Stimulated activated CD4-positive, alpha-beta T cell treated with anti-CD3 and anti-CD28 coated beads, TNF-alpha, amount 100 ng/mL, for 24 hours (primary cell): Measurements from ENCODE around the gene ZBTB4.
A peak's percentile ranks its signal among the peaks of the same experiment; 100 is the strongest.

Source experiments
- DNase-seq, 3 experiments: peaks; one replicate each; pipeline ENCODE4 v3.0.0-alpha.2; 2020; ENCODE audit warnings: low read depth in 3 of 3

The ZBTB4 gene

DNA sequence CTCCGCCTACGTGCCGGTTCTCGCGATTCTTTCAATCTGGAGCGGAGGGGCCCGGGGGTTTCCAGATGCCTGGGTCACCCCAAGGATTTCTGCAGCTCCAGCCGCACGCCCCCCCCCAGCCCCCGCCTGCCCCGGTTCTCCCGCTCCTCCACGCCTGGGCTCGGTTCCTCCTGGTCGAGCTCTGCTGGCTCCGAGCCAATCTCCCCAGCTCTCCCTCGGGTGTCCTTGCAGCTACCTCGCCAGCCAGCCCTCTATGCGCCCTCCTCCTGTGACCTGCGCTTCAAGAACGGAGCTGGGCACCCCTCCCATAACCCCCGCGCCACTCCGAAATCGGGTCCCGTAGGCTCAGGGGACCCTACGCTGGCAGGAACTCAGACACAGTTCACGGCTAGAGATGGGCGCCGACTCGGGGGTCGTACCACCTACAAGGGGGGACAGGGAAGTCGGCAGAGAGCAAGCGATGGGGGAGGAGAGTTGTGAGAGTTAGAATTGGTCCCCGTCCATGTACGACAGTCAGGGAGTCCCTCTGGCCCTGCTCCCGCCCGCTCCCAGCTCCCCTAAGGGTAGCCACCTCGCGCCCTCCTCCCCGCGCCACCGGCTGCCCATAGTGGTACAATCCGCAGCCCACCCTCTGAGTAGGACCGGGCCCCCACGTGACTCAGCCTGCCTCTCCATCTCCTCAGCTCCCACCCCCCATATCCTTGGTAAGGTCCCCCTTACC, 39.2 kb downstream of the ZBTB4 start:
- DNase-seq: peak in 1 of 3 experiments; percentile 52

DNA sequence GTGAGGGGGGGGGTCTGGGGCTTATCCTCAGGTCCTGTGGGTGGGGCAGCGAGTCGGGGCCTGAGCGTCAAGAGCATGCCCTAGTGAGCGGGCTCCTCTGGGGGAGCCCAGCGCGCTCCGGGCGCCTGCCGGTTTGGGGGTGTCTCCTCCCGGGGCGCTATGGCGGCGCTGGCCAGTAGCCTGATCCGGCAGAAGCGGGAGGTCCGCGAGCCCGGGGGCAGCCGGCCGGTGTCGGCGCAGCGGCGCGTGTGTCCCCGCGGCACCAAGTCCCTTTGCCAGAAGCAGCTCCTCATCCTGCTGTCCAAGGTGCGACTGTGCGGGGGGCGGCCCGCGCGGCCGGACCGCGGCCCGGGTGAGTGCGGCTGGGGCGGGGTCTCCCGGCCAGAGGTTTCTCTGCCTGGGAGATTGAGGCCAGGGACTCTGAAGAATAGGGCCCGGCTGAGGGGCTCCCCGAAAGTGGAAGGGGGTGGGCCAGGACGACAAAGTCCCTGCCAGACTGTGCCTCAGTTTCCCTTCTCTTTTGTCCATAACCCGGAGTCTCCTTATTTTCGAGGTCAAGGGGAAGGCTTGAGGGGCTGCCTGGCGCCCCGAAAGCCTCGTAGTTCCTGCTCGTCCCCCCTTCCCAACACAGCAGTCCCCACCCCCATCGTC, 39.8 kb downstream of the ZBTB4 start, which contains the start of gene FGF11:
Gene FGF11 (plus strand): TSS at position 51 of the 651 bp plus-strand sequence. CDS start 109 bp downstream, at position 160.
- no peak for DNase-seq

DNA sequence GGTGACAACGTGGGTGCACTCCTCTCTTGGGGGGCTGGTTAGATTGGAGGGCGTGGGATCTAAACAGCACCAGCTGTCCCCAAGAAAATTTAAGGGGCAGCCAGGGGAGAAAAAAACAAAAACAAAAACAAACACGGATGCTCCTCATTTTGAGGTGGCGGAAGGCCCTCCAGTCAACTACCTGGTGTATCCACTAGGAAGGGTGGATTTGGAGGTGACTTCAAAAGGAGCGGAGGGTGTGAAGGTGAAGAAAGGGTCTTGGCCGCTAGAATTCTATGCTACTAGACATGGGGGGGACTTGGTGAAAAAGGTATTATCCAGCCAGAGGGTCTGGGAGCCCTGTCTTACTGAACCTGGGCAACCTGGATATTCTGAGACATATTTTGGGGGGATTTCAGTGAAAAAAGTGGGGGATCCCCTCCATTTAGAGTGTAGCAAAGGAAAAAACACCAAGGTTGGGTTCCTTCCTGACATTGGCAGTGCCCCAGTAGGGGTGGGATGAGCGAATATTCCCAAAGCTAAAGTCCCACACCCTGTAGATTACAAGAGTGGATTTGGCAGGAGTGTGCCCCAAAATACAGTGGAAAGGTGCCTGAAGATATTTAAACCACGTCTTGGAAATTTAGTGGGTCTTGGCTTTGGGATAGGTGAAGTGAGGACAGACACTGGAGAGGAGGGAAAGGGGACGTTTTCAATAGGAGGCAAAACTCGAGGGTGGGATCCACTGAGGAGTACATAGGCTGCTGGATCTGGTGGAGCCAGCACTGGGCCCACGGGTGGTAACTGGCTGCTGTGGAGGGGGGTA, 40.6 kb downstream of the ZBTB4 start:
- no peak for DNase-seq

DNA sequence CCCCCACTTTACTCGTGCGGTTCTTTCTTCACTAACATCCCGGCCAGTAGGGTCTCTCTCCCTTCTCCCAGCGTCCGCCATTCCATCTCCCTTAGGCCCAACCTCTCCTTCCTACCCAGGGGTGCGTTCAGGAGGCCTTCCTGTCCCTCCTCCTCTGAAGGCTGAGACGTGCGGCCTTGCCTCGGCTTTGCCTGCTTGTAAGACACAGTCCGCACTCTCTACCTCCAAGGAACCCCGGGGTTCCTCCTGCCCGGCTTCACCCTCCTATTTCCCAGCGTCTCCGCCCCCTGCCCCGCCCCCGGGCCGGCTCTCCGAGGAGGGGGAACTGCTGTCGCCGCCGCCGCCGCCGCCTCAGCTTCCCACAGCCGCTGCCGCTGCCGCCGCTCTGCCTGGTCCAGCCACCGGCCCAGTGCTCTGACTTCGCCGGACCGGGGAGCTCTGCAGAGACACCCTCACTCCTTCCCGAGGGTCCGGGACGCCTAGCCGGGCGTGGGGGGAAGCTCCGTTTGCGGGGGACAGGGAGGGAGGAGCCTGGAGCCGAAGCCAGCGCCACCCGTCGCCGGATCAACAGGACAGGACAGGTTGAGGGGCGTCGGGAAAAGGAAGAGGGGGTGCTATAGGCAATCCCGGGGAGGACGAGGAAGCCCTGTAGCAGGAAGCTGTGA, 41.3 kb downstream of the ZBTB4 start:
- DNase-seq: peak in 2 of 3 experiments; percentile 36 to 77

DNA sequence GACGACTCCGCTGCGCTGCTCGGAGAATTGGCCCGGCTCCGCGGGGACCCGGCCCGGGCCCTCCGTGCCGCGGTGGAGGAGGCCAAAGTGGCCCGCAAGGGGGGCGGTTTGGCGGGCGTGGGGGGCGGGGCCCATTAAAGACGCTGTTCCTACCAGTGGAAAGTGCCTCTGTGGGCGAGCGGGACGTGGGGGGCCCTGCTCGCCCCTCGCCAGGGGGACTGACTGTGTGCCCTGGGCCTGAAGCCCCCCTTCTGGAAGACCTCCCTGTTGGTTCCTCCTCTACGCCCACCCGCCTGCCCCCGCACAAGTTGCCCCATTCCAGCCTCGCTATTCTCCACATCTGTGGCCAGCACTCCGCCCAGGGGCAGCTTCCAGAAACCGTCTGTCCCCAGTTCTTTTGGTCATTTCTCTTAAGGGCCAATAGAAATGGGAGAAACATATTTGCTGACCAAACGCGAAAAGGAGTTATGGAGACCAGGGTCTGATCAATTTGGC, 42.0 kb downstream of the ZBTB4 start:
- DNase-seq: no peak

DNA sequence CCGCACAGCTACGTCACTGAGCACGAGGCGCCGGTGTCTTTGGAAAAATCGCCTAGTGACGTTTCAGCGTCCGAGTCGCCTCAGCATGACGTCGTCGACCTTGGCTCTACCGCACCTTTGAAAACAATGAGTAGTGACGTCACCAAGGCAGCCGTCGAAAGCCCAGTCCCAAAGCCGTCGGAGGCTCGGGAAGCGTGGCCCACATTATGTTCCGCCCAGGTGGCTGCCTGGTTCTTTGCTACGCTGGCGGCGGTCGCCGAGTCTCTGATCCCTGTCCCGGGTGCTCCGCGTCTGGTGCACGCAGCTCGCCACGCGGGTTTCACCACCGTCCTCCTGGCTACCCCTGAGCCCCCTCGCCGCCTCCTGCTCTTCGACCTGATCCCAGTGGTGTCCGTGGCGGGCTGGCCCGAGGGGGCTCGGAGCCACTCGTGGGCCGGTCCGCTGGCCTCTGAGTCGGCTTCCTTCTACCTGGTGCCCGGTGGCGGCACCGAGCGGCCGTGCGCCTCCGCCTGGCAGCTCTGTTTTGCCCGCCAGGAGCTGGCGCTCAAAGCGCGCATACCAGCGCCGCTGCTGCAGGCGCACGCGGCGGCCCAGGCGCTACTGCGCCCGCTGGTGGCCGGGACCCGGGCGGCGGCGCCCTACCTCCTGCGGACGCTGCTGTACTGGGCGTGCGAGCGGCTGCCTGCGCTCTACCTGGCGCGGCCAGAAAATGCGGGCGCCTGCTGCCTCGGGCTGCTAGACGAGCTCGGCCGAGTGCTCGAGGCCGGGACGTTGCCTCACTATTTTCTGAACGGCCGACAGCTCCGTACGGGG, 42.7 kb downstream of the ZBTB4 start:
- DNase-seq: peak; percentile 49 to 80 (median 56)

DNA sequence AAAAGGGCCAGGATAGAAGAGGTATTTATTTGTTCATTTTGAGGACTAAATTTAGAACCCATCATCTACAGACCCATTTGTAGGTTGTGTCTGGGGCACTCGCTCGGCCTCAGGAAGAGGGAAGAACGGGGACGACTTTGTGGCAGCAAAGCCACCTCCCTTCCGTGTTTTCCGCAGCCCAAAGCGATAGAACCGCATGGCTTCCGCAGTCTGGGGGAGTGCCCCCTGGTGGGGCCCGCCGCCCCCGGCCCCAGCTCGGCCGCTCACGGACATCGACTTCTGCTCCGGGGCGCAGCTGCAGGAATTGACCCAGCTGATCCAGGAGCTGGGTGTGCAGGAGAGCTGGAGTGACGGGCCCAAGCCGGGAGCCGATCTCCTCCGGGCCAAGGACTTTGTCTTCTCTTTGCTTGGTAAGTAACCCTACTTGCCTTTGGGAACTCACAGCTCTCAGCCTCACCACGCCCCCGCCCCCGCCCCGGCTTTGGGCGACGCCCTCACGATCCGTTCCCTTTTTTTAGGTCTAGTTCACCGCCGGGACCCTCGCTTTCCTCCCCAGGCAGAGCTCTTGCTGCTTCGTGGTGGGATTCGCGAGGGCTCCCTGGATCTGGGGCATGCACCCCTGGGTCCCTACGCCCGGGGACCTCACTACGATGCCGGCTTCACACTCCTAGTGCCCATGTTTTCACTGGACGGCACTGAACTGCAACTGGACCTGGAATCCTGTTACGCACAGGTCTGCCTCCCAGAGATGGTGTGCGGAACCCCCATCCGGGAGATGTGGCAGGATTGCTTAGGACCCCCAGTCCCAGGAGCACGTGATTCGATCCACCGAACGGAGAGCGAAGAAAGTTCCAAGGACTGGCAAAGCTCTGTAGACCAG, 43.5 kb downstream of the ZBTB4 start:
- peak in 2 of 3 experiments; percentile 24 to 62 for DNase-seq

DNA sequence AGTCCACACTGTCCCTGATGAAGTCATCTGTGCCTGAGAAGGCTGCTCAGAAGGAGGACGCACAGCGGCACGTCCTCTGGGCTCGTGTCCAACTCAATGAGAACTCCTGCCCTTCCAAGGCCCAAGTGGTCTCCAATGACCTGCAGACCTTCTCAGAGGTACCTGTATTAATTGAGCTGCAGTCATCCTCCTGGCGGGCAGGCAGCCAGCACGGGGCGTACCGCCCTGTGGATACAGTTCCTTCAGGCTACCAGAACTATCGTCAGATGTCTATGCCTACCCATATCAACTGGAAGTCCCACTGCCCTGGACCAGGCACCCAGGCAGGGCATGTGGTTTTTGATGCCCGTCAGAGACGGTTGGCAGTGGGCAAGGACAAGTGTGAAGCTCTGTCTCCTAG, 47.1 kb downstream of the ZBTB4 start:
- no peak for DNase-seq

DNA sequence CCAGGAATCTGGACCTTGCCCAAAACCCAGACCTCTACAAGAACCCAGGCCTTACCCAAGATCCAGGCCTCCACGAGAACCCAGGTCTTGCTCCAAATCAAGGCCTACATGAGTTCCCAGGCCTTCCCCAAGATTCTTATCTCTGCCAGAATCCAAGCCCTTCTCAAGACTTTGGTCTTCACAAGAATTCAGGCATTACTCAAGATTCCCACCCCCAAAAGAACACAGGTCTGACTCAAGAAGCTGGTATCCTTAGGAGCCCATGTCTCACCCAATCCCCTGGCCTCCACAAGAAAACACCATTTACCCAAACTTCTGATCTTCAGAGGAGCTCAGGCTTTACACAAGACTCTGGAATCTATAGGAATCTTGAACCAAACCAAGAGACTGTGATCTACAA, 48.2 kb downstream of the ZBTB4 start:
- no peak for DNase-seq

DNA sequence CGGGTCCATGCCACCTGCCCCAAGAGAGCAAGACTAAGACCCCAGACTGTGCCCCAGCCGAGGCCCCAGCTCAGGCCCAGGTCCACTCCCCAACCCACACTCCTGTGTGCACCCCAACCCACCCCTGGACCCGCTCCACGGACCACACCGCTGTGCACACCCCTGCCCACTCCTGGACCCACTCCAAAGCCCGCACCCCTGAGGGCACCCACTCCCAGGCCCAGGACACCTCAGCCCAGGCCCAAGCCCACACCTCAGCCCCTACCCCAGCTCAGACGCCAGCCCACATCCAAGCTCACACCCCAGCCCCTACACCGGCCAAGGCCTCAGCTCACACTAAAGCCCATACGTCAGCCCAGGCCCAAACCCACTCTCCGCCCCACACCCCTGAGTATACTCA, 49.7 kb downstream of the ZBTB4 start:
- DNase-seq: no peak

DNA sequence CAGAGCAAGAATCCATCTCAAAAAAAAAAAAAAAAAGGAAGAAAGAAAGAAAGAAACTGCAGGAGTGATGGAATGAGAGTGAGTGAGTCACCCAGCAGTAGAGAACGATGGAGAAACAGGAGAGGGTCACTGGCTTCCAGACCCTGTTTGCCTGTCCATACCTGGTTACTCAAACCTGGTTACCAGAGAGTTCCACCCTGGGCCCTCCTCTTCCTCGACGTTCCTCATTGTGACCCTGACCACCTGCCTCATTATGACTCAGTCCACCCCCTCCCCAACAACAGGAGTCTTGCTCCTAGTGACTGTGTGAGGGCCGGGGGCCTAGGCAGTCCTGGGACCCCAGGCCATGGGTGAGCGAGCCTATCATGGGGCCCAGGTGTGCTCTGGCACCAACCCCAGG, 50.9 kb downstream of the ZBTB4 start, which contains the start of gene SPEM3:
Gene SPEM3 (plus strand): TSS at position 301 of the 400 bp plus-strand sequence. CDS start 46 bp downstream, at position 347.
- DNase-seq: no peak

DNA sequence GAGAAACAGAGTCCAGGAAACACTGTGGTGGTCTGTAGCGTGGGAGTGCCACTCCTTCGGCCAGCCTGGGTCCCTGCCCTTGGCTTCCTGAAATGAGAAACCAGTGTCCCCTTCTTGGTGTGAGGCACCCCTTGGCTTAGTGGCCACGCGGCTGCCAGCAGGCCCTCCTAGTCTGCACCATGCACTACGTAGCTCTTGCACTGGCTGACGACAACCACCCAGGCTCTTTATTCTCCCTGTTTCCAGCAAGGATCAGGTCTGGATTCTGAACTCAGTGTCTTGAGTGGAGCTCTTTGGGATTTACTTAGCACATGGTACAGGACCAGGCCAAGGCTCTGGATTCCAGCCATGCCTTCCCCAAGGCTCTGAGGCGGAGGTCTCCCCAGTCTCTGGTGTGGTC, 51.9 kb downstream of the ZBTB4 start:
- no peak for DNase-seq

DNA sequence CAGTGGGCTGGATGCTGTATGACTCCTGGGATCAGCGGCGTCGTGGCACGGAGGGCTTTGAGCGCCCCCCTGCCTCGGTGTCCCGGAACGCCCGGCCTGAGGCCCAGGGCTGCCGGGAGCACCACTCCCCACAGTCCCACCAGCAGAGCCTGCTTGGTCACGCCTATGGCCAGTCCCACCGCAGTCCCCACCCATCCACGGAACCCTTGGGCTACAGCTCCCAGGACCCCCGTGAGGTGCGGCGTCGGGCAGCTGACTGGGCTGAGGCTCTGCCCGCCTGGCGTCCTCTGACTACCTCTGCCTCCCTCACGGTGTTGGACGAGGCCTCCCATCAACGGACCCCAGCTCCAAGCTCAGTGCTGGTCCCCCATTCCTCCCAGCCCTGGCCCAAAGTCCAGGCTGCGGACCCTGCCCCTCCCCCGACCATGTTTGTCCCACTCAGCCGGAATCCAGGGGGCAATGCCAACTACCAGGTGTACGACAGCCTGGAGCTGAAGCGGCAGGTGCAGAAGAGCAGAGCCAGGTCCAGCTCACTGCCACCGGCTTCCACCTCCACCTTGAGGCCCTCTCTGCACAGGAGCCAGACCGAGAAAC, 52.4 kb downstream of the ZBTB4 start:
- DNase-seq: no peak

DNA sequence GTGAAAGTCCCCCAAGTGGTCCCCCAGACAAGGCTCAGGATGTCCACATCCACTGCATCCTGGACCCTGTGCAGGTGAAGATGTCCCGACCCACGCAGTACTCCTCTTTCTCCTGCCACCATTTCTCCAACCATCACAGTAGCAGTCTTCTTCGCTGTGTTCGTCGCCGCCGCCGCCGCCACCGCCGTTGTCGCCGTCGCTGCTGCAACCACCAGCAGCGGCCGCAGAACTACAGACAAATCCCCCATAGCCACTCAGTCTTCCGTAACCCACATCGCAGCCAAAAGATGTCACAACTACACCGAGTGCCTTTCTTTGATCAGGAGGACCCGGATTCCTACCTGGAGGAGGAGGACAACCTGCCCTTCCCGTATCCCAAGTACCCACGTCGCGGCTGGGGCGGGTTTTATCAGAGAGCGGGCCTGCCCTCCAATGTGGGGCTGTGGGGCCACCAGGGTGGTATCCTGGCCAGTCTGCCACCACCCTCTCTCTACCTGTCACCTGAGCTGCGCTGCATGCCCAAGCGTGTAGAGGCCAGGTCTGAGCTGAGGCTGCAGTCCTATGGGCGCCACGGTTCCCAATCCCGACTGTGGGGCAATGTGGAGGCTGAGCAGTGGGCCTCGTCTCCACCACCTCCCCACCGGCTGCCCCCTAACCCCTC, 53.1 kb downstream of the ZBTB4 start:
- DNase-seq: no peak

DNA sequence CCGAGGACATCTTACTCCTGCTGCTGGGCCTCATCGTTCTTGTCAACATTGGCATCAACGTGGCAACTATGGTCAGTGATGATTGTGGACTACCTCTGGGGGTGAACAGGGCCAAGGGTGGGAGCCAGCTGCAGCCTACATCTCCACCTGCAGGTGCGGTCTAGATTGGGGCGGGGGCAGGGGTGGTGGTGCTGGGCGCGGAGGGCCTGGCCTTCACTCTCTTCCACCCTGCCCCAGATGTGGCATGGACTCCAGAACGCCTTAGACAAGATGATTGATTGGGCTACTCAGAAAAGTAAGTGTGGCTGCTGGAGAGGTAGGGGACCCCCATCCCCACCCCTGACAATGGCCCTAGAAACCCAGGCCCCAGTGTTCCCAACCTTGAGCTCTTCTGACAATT, 53.7 kb downstream of the ZBTB4 start:
- no peak for DNase-seq

DNA sequence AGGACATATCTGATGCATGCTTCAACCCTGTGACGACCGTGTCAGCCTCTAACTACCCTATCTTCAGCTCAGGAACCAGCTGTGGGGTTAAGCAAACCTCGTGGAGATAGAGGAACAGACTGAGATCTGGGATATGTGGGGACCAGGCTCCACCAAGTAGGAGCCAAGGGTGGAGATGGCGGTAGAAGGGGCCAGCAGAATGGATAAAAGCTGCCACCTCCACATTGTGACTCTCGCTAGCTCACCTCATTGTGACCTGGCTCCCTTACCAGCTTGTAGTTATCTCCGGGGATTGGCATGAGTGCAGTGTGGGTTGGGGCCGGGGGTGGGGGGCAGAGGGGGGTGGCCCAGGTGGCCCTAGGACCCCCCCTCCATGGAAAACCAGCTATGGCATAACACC, 54.1 kb downstream of the ZBTB4 start, which contains the start of gene SPEM2:
Gene SPEM2 (plus strand): TSS at position 301 of the 400 bp plus-strand sequence. CDS start 73 bp downstream, at position 374.
- no peak for DNase-seq

DNA sequence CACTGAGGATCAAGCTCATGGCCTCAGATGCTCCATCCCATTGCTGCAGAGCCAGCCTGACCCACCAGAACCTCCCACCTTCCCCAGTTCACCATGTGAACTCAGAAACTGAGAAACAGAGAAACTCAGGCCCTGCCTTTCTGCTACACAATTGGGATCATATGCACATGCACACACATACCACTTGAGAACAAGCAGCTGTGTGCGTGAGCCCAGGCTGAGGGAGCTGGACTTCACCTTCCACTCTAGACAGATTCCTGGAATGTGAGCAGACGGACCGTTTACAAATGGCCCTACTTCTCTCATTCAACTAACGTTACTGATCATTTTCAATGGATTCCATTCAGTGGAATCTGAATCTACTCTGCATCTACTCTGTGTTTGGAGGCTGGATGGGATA, 55.8 kb downstream of the ZBTB4 start:
- DNase-seq: no peak

DNA sequence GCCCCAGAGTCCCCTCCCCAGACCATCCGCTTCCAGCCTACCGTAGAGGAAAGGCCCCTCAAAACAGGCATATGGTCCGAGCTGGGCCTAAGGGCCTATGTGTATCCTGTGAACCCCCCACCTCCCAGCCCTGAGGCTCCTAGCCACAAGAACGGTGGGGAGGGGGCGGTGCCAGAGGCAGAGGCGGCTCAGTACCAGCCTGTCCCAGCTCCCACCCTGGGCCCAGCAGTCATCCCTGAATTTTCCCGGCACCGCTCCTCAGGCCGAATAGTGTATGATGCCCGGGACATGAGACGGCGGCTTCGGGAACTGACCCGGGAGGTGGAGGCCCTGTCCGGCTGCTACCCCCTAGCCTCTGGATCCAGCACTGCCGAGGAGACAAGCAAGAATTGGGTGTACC, 58.2 kb downstream of the ZBTB4 start:
- no peak for DNase-seq
